Mucosa of rectum (tissue), 2 donors: ENCODE results near the gene SRRM5.
"Not testable (repeated sequence)": the region's sequence is repeated elsewhere in the genome, so short reads cannot be mapped to it uniquely, and the experiment has no call there.

Experiments
- H3K27ac ChIP-seq, 2 donors: one replicate each; pipeline ENCODE4 v1.7.0; 2013; ENCODE audit warnings: inconsistent platforms in 2 of 2, low read depth in 2 of 2, low read length in 2 of 2
- H3K27me3 ChIP-seq, 2 donors: one replicate each; pipeline ENCODE4 v1.7.0; 2013; ENCODE audit warnings: low read length in 2 of 2; ENCODE audit not compliant: control insufficient read depth in 2 of 2, insufficient read depth in 2 of 2
- H3K36me3 ChIP-seq, 2 donors: one replicate each; pipeline ENCODE4 v1.7.0; 2013; ENCODE audit warnings: low read length in 2 of 2; ENCODE audit not compliant: control insufficient read depth in 2 of 2, insufficient read depth in 2 of 2
- H3K4me1 ChIP-seq, 2 donors: one replicate each; pipeline ENCODE4 v1.7.0; 2013; ENCODE audit warnings: low read length in 2 of 2, mild to moderate bottlenecking in 1 of 2; ENCODE audit not compliant: control insufficient read depth in 2 of 2, insufficient read depth in 2 of 2
- H3K4me3 ChIP-seq, 2 donors: one replicate each; pipeline ENCODE4 v1.7.0; 2013; ENCODE audit warnings: low read length in 2 of 2
- H3K9ac ChIP-seq, 2 donors: one replicate each; pipeline ENCODE4 v1.7.0; 2013; ENCODE audit warnings: low read length in 2 of 2, low read depth in 1 of 2, mild to moderate bottlenecking in 1 of 2
- H3K9me3 ChIP-seq, 2 donors: one replicate each; pipeline ENCODE4 v1.7.0; 2013; ENCODE audit warnings: low read length in 2 of 2; ENCODE audit not compliant: control insufficient read depth in 2 of 2
- donor health status: healthy.
- donor health status: Normal muscosa, but diverticular disease.

The SRRM5 gene

DNA sequence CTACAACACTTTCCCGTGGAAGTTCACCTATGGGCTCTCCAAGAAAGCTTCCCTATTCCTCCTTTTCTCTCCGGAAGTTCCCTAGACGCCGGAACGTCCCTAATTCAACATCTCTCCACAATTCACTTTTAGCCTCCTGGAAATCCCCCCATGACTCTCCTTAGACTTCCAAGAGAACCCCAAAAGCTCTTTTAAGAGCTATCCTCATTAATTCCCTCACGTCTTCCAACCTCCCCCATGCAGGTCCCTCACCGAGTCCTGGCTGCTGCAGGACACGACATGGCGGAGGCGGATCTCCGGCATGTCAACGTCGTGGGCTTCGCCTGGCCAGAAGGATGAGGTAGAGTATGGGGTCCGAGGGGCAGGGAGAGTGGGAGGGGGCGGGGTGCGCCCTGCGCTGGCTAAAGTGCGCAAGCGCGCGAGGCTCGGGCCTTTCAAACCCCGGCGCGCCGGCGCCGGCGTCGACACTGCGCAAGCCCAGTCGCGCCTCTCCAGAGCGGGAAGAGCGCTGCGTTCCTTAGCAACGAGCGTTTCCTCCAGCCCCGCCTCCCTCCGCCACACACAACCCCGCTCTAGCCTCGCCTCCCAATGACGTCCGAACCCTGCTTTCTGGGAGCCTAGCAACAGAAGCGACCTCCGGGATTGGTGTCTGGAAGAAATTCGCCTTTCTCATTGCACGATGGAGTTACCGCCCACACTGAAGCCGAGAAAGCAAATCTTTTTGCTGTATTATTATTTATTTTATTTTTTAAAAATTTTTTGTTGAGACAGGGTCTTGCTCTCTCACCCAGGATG, 36.5 kb upstream of the SRRM5 start, which contains the start of the genes PINLYP and XRCC1:
Gene PINLYP (plus strand): TSS at position 646 of the 795 bp plus-strand sequence. CDS start 1,391 bp downstream, outside the sequence.
Gene XRCC1 (minus strand): TSS at position 372 of the 795 bp plus-strand sequence. CDS start 69 bp downstream, at position 303.
- peak within 1 kb of the TSS; percentile 89 to 98 for H3K9ac ChIP-seq
- peaks cover 11 to 14% of the 10 kb centered on the region in 2 donors for H3K4me1 ChIP-seq
- H3K4me3 ChIP-seq, result peak within 1 kb of the TSS; percentile 77 to 98
- no peaks in the 10 kb centered on the region for H3K9me3 ChIP-seq
- peak within 1 kb of the TSS; percentile 63 to 90 for H3K27ac ChIP-seq
- H3K36me3 ChIP-seq, result peaks cover 0 to 3% of the 10 kb centered on the region in 2 donors
- no peaks in the 10 kb centered on the region for H3K27me3 ChIP-seq

DNA sequence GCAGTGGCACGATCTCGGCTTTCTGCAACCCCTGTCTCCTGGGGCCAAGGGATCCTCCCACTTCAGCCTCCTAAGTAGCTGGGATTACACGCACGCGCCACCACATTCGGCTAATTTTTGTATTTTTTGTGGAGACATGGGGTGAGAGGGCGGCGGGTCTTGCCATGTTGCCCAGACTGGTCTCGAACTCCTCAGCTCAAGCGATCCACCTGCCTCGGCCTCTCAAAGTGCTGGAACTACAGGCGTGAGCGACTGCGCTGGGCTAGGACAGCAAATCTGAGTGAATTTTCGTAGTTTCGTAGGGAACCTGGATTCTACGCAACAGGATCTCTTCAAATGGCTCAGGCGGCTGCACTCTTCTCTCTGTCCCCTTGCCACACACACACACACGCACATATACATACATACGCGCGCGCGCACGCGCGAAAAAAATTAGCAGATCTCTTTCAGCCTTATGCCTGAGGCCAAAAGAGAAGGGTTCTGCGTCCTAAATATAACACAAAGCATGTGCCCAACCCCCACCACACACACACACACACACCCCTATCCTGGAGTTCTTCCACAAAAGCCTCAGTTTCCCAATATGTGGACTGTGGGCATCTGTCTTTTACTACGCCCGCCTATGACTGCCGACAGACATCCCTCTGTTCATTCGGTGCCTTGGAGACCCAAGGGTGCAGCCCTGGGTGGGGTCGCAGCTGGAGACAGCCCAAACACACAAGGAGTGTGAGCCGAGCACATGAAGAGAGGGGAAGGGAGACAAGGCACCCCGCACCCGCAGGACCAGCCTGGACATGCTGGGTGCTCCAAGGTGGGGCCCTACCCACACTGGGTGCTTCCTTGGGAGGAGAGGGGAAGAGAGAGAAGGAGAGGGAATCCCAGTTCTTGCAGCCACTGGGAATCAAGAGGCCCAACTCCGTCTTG, 35.7 kb upstream of the SRRM5 start:
- H3K4me3 ChIP-seq, result peak overlapping the region; percentile 77 to 98
- no peaks in the 10 kb centered on the region for H3K36me3 ChIP-seq
- H3K27me3 ChIP-seq, result no peaks in the 10 kb centered on the region
- peaks cover 11 to 14% of the 10 kb centered on the region in 2 donors for H3K4me1 ChIP-seq
- H3K9me3 ChIP-seq, result no peaks in the 10 kb centered on the region
- peak overlapping the region; percentile 18 to 41 for H3K9ac ChIP-seq
- peak overlapping the region; percentile 15 to 23 for H3K27ac ChIP-seq

DNA sequence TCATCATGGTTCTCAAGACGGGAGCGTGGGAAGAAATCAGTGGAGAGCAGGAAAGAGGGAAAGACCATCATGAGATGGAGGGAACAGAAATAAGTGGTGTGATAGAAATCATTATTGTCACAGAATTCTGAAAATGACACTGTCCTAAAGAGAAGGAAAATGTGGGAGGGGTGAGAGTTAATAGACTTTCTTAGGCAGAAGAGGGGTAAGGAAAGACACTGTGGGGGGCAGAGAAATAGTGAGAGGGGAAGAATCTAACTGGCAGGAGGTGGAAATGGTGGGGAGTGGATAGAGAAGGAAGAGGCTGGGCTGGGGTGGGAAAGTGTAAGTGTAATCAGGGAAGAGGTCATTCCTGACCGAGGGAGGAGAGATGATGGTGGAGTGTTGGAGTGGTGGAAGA, 33.1 kb upstream of the SRRM5 start:
- Histone ChIP-seq H3K4me3 (no peak overlapping the region), H3K27me3 (no peaks in the 10 kb centered on the region), H3K9me3 (no peaks in the 10 kb centered on the region), H3K9ac (no peak overlapping the region), H3K36me3 (no peaks in the 10 kb centered on the region), H3K4me1 (peaks cover 11 to 16% of the 10 kb centered on the region in 2 donors), H3K27ac (no peak overlapping the region)

DNA sequence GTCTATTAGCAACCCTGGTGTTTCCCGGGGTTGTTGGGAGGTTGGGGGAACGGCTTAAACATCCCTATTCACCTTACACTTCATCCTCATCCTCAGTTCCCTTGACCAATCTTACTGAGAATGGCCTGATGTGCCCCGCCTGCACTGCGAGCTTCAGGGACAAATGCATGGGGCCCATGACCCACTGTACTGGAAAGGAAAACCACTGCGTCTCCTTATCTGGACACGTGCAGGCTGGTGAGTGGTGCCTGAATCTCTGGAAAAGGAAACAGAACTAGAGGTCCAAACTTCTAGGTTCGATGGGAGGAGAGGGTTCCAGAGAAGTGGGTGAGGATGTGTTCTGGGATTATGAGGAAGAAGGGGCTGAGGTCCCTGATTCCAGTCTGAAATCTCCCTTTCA, 30.4 kb upstream of the SRRM5 start:
- Histone ChIP-seq H3K9ac (no peak overlapping the region), H3K4me1 (peaks cover 0 to 2% of the 10 kb centered on the region in 2 donors), H3K27ac (no peak overlapping the region), H3K9me3 (no peaks in the 10 kb centered on the region), H3K4me3 (peak overlapping the region; percentile 1 to 57), H3K27me3 (no peaks in the 10 kb centered on the region), H3K36me3 (no peaks in the 10 kb centered on the region)

DNA sequence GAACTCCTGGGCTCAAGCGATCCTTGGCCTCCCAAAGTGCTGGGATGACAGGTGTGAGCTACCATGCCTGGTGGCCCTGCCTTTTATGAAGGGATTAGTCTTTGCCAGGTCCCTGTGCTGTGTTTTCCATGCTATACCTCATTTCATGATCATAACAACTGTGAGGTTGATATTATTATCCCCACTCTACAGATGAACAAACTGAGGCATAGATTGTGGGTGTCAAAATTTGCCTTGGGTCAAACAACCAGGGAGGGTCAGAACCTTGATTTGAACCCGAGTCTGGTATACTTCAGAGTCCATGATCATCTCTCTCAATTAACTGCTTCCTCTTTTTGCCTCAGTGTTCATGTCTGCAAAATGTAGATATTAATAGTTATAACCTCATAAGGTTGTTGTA, 29.4 kb upstream of the SRRM5 start:
- H3K27ac ChIP-seq, result no peak overlapping the region

DNA sequence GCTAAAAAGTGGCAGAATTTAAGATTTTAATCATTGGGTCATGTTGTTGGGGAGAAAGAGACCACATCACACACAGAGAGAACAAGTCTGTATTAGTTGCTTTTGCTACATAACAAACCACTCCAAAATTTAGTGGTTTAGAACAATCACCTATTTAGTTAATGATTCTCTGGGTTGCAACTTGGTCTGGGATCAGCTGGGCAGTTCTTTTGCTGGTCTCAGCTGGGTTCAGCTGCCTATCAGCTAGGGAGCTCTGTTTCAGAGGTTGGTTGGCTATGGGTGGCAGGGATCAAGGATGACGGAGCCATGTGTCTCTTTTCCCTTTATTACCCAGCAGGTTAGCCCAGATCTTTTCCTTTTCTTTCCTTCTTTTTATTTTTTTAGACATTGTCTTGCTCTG, 27.4 kb upstream of the SRRM5 start:
- H3K27ac ChIP-seq, result no peak overlapping the region
- H3K27me3 ChIP-seq, result no peaks in the 10 kb centered on the region
- no peak overlapping the region for H3K4me3 ChIP-seq
- H3K9ac ChIP-seq, result no peak overlapping the region
- peaks cover 0 to 2% of the 10 kb centered on the region in 2 donors for H3K4me1 ChIP-seq
- no peaks in the 10 kb centered on the region for H3K36me3 ChIP-seq
- no peaks in the 10 kb centered on the region for H3K9me3 ChIP-seq

More for the DNA sequence above, 29.4 kb upstream of the SRRM5 start:
- Histone ChIP-seq H3K4me3 (no peak overlapping the region), H3K36me3 (no peaks in the 10 kb centered on the region), H3K9me3 (no peaks in the 10 kb centered on the region), H3K9ac (no peak overlapping the region), H3K27me3 (no peaks in the 10 kb centered on the region), H3K4me1 (peaks cover 0 to 2% of the 10 kb centered on the region in 2 donors)

DNA sequence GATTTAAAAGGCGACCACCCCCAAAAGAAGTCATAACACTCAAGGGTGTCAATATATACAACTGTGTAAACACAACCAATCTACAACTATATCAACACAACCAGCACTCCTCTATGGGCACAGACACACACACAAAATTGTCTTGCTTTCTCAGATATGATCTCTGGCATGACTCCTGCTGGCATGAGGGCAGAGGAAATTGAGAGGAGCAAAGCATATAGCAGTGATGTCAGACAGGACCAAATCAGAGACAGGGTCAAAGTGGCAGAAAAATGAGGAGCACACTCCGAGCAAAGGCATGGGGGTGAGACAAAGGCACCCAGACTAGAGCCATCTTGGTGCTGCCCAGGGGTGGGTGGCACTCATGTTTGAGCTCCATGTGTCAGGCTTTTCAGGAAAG, 25.5 kb upstream of the SRRM5 start:
- H3K9me3 ChIP-seq, result no peaks in the 10 kb centered on the region
- H3K36me3 ChIP-seq, result peaks cover 0 to 8% of the 10 kb centered on the region in 2 donors
- H3K4me3 ChIP-seq, result no peak overlapping the region
- H3K9ac ChIP-seq, result no peak overlapping the region
- no peak overlapping the region for H3K27ac ChIP-seq
- peaks cover 0 to 2% of the 10 kb centered on the region in 2 donors for H3K4me1 ChIP-seq
- H3K27me3 ChIP-seq, result no peaks in the 10 kb centered on the region

DNA sequence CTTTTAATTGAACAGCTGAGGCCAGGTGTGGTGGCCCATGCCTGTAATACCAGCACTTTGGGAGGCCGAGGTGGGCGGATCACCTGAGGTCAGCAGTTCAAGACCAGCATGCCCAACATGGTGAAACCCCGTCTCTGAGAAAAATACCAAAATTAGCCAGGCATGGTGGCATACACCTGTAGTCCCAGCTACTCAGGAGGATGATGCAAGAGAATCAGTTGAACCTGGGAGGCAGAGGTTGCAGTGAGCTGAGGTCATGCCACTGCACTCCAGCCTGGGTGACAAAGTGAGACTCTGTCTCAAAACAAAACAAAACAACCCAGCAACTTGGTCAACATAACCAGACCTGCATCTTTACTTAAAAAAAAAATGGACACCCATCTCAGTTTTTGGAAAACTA, 24.9 kb upstream of the SRRM5 start:
- not testable (repeated sequence) for H3K36me3 ChIP-seq, H3K27ac ChIP-seq, H3K9ac ChIP-seq, H3K9me3 ChIP-seq, H3K4me3 ChIP-seq, H3K4me1 ChIP-seq, H3K27me3 ChIP-seq

DNA sequence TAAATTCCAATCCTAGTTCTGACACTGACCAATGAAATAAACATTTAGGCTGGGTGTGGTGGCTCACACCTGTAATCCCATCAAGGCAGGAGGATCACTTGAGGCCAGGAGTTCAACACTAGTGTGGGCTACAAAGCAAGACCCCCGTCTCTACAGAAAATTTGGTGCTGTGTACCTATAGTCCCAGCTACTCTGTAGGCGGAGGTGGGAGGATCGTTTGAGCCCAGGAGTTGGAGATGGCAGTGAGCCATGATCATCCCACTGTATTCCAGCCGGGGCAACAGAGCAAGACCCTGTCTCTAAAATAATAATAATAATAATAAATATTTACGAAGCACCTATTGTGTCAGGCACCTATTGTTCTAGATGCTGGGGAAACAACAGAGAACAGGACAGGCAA, 22.6 kb upstream of the SRRM5 start:
- H3K36me3 ChIP-seq, result peaks cover 0 to 24% of the 10 kb centered on the region in 2 donors
- H3K27me3 ChIP-seq, result no peaks in the 10 kb centered on the region
- no peak overlapping the region for H3K27ac ChIP-seq
- peaks cover 4 to 5% of the 10 kb centered on the region in 2 donors for H3K4me1 ChIP-seq
- H3K9ac ChIP-seq, result no peak overlapping the region
- no peaks in the 10 kb centered on the region for H3K9me3 ChIP-seq
- no peak overlapping the region for H3K4me3 ChIP-seq

DNA sequence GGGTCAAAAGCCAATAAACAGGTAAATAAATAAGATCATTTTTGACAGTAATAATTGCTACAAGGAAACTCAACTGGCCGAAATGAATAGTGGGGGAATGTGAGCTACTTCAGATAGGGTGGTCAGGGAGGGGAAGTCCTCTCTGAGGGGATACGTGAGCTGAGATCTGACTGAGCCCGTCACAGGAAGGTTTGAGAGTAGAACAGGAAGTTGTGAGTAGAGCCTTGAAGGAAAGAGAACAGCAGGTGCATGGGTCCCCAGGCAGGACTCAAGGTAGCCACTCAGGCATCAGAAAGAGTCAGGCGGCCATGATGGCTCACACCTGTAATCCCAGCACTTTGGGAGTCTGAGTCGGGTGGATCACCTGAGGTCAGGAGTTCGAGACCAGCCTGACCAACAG, 22.2 kb upstream of the SRRM5 start:
- no peaks in the 10 kb centered on the region for H3K9me3 ChIP-seq
- H3K36me3 ChIP-seq, result peaks cover 0 to 24% of the 10 kb centered on the region in 2 donors

More for the DNA sequence above, 22.2 kb upstream of the SRRM5 start:
- H3K27ac ChIP-seq, result no peak overlapping the region
- H3K27me3 ChIP-seq, result no peaks in the 10 kb centered on the region
- no peak overlapping the region for H3K4me3 ChIP-seq
- no peak overlapping the region for H3K9ac ChIP-seq
- peaks cover 7% of the 10 kb centered on the region in 2 donors for H3K4me1 ChIP-seq
